Measurements from ENCODE around the gene ZC2HC1C.

DNA sequence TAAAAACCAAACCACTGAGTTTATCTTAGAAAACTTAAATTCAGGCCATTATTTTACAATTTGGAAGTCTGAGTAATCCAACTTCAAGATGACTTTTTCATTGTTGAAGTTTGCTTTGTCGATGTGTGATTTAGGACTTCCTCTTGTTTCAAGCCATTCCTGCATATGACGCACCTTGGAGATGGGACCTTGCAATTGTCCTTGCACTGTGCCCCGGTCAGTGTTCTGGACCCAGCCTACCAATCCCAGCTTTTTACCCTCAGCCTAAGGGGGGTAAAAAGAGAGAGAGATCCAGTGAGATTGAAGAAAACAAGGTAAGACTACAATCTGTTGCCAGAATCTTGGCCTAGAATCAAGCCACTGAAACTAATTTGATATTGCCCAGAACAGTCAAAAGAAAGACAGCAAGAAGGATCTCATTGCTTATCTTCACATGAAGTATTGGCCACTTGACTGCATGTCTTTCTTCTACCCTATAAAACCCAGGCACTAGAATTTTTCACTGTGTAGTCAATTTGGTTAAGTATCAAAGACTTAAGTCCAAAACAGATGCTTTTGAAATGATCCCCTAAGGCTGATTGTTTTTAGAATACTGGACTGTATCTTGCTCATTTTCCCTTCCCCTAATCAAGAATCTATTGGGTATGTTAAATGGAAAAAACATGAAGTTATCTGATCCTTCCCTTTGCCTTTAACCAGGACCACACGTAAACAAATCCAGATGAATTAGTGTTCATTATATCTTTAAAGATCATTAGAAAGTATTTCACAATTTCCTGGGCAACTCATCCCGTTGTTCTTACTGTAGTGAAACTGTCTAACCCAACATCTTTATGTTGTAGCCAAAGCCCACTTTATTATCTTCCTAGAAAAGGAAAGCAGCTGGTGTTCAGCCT is 15.8 kb upstream of the ZC2HC1C start:
- TF ChIP-seq, protein P1, sequence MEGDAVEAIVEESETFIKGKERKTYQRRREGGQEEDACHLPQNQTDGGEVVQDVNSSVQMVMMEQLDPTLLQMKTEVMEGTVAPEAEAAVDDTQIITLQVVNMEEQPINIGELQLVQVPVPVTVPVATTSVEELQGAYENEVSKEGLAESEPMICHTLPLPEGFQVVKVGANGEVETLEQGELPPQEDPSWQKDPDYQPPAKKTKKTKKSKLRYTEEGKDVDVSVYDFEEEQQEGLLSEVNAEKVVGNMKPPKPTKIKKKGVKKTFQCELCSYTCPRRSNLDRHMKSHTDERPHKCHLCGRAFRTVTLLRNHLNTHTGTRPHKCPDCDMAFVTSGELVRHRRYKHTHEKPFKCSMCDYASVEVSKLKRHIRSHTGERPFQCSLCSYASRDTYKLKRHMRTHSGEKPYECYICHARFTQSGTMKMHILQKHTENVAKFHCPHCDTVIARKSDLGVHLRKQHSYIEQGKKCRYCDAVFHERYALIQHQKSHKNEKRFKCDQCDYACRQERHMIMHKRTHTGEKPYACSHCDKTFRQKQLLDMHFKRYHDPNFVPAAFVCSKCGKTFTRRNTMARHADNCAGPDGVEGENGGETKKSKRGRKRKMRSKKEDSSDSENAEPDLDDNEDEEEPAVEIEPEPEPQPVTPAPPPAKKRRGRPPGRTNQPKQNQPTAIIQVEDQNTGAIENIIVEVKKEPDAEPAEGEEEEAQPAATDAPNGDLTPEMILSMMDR (IDR thresholded peaks at IDR 0.05; ENCODE audit: insufficient read depth, low read length), result no peak
- TF ChIP-seq POLR2AphosphoS5 (IDR thresholded peaks at IDR 0.05; ENCODE audit: low read depth) (no peak), GABPA (IDR thresholded peaks at IDR 0.05; ENCODE audit: low read depth) (no peak)
- TF ChIP-seq, protein P2, sequence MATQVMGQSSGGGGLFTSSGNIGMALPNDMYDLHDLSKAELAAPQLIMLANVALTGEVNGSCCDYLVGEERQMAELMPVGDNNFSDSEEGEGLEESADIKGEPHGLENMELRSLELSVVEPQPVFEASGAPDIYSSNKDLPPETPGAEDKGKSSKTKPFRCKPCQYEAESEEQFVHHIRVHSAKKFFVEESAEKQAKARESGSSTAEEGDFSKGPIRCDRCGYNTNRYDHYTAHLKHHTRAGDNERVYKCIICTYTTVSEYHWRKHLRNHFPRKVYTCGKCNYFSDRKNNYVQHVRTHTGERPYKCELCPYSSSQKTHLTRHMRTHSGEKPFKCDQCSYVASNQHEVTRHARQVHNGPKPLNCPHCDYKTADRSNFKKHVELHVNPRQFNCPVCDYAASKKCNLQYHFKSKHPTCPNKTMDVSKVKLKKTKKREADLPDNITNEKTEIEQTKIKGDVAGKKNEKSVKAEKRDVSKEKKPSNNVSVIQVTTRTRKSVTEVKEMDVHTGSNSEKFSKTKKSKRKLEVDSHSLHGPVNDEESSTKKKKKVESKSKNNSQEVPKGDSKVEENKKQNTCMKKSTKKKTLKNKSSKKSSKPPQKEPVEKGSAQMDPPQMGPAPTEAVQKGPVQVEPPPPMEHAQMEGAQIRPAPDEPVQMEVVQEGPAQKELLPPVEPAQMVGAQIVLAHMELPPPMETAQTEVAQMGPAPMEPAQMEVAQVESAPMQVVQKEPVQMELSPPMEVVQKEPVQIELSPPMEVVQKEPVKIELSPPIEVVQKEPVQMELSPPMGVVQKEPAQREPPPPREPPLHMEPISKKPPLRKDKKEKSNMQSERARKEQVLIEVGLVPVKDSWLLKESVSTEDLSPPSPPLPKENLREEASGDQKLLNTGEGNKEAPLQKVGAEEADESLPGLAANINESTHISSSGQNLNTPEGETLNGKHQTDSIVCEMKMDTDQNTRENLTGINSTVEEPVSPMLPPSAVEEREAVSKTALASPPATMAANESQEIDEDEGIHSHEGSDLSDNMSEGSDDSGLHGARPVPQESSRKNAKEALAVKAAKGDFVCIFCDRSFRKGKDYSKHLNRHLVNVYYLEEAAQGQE (IDR thresholded peaks at IDR 0.05; ENCODE audit: insufficient replicate concordance, low read depth), result no peak
